PC-3 (cell line): ENCODE measurements around the gene SERPINB6. TPM values are rescaled to one million over a fixed set of nuclear protein-coding genes. Genes with fewer than 3 reads are reported as not detected.
A peak's percentile ranks its signal among the peaks of the same experiment; 100 is the strongest.

Experiments
- ATAC-seq: fragments of 200-7000 bp; cut with Tn5 transposase; 2 replicates; pipeline ENCODE4 v1.9.1; 2020; ENCODE audit warnings: mild to moderate bottlenecking, moderate library complexity
- BruUV-seq: library from RNA; stranded (reverse); fragments of 400-500 nt; replicated peaks from 2 replicates; lab custom pipeline; 2021; lab: Mats Ljungman, UMichigan
- CTCF ChIA-PET: fragments of 300-600 bp; sonication (Branson Sonifier 250); formaldehyde crosslinking; loops from one replicate; lab custom pipeline; 2022; ENCODE audit warnings: antibody characterized with exemption; lab: Charles Lee
- POLR2A ChIA-PET: fragments of 300-600 bp; sonication (Branson Sonifier 250); formaldehyde crosslinking; loops from one replicate; lab custom pipeline; 2022; ENCODE audit warnings: antibody characterized with exemption; ENCODE audit not compliant: unreplicated experiment; lab: Charles Lee
- DNase-seq: peaks from one replicate; pipeline ENCODE4 v3.0.0-alpha.2; 2015
- H2AFZ ChIP-seq: fragments of 300-600 bp; sonication (generic); 2 replicates; pipeline ENCODE4 v1.6.0; 2016; ENCODE audit warnings: antibody characterized with exemption, low read length
- H3F3A ChIP-seq: fragments of 300-600 bp; sonication (generic); one replicate; pipeline ENCODE4 v1.6.0; 2017; ENCODE audit warnings: antibody characterized with exemption, low read length, control low read depth, mild to moderate bottlenecking; ENCODE audit not compliant: unreplicated experiment
- H3K27ac ChIP-seq: fragments of 300-600 bp; sonication (generic); 2 replicates; pipeline ENCODE4 v1.5.1; 2016; ENCODE audit warnings: mild to moderate bottlenecking, low read length
- H3K27me3 ChIP-seq: fragments of 300-600 bp; sonication (generic); 2 replicates; pipeline ENCODE4 v1.6.1; 2016; ENCODE audit warnings: low read length, mixed read lengths
- H3K36me3 ChIP-seq: fragments of 300-600 bp; sonication (generic); 2 replicates; pipeline ENCODE4 v1.6.1; 2016; ENCODE audit warnings: low read depth, mixed run types, low read length, mixed read lengths
- H3K4me1 ChIP-seq: fragments of 300-600 bp; sonication (generic); 2 replicates; pipeline ENCODE4 v1.5.1; 2016; ENCODE audit warnings: low read length; ENCODE audit not compliant: insufficient read depth
- H3K4me2 ChIP-seq: fragments of 300-600 bp; sonication (generic); 2 replicates; pipeline ENCODE4 v1.6.0; 2016; ENCODE audit warnings: low read length
- H3K4me3 ChIP-seq: fragments of 300-600 bp; sonication (generic); 2 replicates; pipeline ENCODE4 v1.5.1; 2016; ENCODE audit warnings: mild to moderate bottlenecking, low read length, mixed read lengths
- H3K79me2 ChIP-seq: fragments of 300-600 bp; sonication (generic); 2 replicates; pipeline ENCODE4 v1.6.1; 2017; ENCODE audit warnings: low read length, mixed read lengths
- H3K9ac ChIP-seq: fragments of 300-600 bp; sonication (generic); 2 replicates; pipeline ENCODE4 v1.6.0; 2016; ENCODE audit warnings: mild to moderate bottlenecking, low read length
- H3K9me2 ChIP-seq: fragments of 300-600 bp; sonication (generic); replicated peaks from 2 replicates; pipeline ENCODE4 v1.6.1; 2016; ENCODE audit warnings: mixed run types, low read length, mixed read lengths
- H3K9me3 ChIP-seq: fragments of 300-600 bp; sonication (generic); 2 replicates; pipeline ENCODE4 v1.6.1; 2016; ENCODE audit warnings: low read length, mixed read lengths
- H4K20me1 ChIP-seq: fragments of 300-600 bp; sonication (generic); 2 replicates; pipeline ENCODE4 v1.6.1; 2016; ENCODE audit warnings: low read length, mixed read lengths
- EZH2 ChIP-seq: fragments of 300-600 bp; sonication (generic); IDR thresholded peaks from one replicate; pipeline ENCODE4 v1.6.1; 2017; ENCODE audit warnings: antibody characterized with exemption, mild to moderate bottlenecking, low read length; ENCODE audit not compliant: unreplicated experiment
- EZH2phosphoT487 ChIP-seq: fragments of 300-600 bp; sonication (generic); IDR thresholded peaks from 2 replicates; pipeline ENCODE4 v1.6.1; 2018; ENCODE audit warnings: mild to moderate bottlenecking, antibody characterized with exemption, low read length, borderline replicate concordance
- intact Hi-C: fragments of 100-400 bp; cut with micrococcal nuclease; formaldehyde crosslinking; loops from 2 replicates; pipeline ENCODE4 v1.9.0; 2023
- total RNA-seq: library from RNA; depleted of rRNA; stranded (reverse); fragments of >200 nt; gene quantifications from 2 replicates; pipeline ENCODE4 v1.2.3, GENCODE V29; 2014
- TF ChIP-seq, protein P1 (sequence below): fragments of 300-600 bp; sonication (generic); conservative IDR thresholded peaks from 2 replicates; pipeline ENCODE4 v1.5.1; 2017; ENCODE audit warnings: antibody characterized with exemption, low read depth, mild to moderate bottlenecking, low read length

The SERPINB6 gene
- total RNA-seq, 1 experiment from 2014 or later, result 119 TPM

DNA sequence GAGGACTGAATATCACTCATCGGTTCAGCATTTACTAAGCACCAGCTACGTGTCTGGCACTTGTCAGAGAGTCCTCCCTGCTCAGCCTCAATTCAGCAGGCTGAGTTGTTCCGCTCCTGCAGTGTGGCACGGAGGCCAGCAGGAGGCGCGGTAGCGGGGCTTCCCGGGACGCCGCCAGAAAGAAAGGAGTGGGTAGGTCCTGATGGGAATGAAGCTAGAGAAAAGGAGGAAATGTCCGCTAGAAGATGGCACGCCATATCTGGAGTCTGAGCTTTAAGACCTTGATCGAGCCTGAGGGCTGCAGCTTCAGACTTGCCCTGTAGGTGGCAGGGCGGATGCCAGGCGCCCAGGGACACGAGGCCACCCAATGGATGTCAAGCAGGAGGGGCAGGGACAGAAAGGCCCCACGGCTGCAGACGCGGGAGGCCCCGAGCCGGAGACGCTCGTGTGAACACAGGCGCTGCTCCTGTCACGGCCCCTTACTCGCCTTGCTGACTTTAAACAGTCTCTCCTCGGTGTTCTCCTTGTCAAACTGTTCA, 18.7 kb downstream of the SERPINB6 start:
- CTCF ChIA-PET, result interaction anchor here (0.6 to 2.0 kb wide), 10 partner anchors 8 to 164 kb away, joined by 3 to 71 read pairs (median 4); no protein-coding TSS in a partner anchor
- intact Hi-C loops, result loop anchor here (1.0 kb wide), 1 partner anchor 37 kb away; no protein-coding TSS in a partner anchor
- H3K36me3 ChIP-seq, result peaks cover 20% of the 10 kb centered on the region
- DNase-seq (peak; percentile 76), ATAC-seq (peak; percentile 79)
- H3K79me2 ChIP-seq, result no peaks in the 10 kb centered on the region
- TF ChIP-seq, protein P1, sequence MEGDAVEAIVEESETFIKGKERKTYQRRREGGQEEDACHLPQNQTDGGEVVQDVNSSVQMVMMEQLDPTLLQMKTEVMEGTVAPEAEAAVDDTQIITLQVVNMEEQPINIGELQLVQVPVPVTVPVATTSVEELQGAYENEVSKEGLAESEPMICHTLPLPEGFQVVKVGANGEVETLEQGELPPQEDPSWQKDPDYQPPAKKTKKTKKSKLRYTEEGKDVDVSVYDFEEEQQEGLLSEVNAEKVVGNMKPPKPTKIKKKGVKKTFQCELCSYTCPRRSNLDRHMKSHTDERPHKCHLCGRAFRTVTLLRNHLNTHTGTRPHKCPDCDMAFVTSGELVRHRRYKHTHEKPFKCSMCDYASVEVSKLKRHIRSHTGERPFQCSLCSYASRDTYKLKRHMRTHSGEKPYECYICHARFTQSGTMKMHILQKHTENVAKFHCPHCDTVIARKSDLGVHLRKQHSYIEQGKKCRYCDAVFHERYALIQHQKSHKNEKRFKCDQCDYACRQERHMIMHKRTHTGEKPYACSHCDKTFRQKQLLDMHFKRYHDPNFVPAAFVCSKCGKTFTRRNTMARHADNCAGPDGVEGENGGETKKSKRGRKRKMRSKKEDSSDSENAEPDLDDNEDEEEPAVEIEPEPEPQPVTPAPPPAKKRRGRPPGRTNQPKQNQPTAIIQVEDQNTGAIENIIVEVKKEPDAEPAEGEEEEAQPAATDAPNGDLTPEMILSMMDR, result peak; percentile 98
- no peak for TF ChIP-seq EZH2phosphoT487
- TF ChIP-seq EZH2, result no peak
- BruUV-seq, result no TSS peak
- 0 out of 2 replicates have a peak overlapping the region, but pooled peaks have one; percentile 2 for H3K27ac ChIP-seq
- no peaks in the 10 kb centered on the region for H4K20me1 ChIP-seq
- peak overlapping the region; percentile 3; the same call in 1 of the 2 replicates for H2AFZ ChIP-seq
- POLR2A ChIA-PET, result interaction anchor here (0.5 to 1.2 kb wide), 4 partner anchors 34 to 1181 kb away, joined by 3 to 7 read pairs (median 6); no protein-coding TSS in a partner anchor
- no peaks in the 10 kb centered on the region for H3K9me2 ChIP-seq
- H3K4me3 ChIP-seq, result no peak overlapping the region
- no peak overlapping the region for H3K4me2 ChIP-seq
- H3F3A ChIP-seq, result no peaks in the 10 kb centered on the region
- H3K9me3 ChIP-seq, result no peaks in the 10 kb centered on the region
- H3K27me3 ChIP-seq, result no peaks in the 10 kb centered on the region
- peaks cover 13% of the 10 kb centered on the region for H3K4me1 ChIP-seq
- H3K9ac ChIP-seq, result no peak overlapping the region

DNA sequence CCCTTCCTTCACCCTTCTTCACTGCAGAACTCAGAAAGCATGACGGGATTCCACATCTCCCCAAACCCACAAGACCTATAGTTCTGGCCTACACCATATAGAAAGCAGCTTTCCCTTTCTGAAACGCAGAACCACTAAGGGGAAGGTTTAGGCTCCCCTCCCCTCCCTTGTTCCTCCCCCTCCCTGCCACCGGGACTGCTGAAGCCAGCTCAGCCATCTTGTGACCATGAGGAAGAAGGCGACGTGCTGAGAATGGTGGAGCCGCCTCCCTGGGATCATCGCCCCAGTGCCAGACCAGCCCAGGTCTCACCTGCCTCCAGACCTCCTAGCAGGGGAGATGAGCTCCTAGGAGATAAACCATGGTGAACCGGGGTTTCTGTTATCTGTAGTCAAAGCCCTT, 19.6 kb downstream of the SERPINB6 start:
- no peaks in the 10 kb centered on the region for H3K9me3 ChIP-seq
- peaks cover 13% of the 10 kb centered on the region for H3K4me1 ChIP-seq
- no peak overlapping the region for H3K4me3 ChIP-seq
- no peak overlapping the region for H3K4me2 ChIP-seq
- H3K79me2 ChIP-seq, result no peaks in the 10 kb centered on the region
- no peak; the same call in 1 of the 2 replicates for ATAC-seq
- ChIA-PET POLR2A (interaction anchor here (0.6 to 1.2 kb wide), 3 partner anchors 35 to 183 kb away, joined by 5 to 7 read pairs (median 7); no protein-coding TSS in a partner anchor), CTCF (interaction anchor here (1.2 to 2.0 kb wide), 4 partner anchors 9 to 47 kb away, joined by 3 to 71 read pairs (median 8); no protein-coding TSS in a partner anchor)
- no peaks in the 10 kb centered on the region for H3F3A ChIP-seq
- intact Hi-C loops, result loop anchor here (1.0 kb wide), 1 partner anchor 38 kb away; no protein-coding TSS in a partner anchor
- no peaks in the 10 kb centered on the region for H3K27me3 ChIP-seq
- no peaks in the 10 kb centered on the region for H3K9me2 ChIP-seq
- no peaks in the 10 kb centered on the region for H4K20me1 ChIP-seq
- TF ChIP-seq EZH2, result no peak
- TF ChIP-seq, protein P1, result no peak
- no peak for TF ChIP-seq EZH2phosphoT487
- peaks cover 21% of the 10 kb centered on the region for H3K36me3 ChIP-seq
- no TSS peak for BruUV-seq
- DNase-seq, result no peak
- H3K9ac ChIP-seq, result no peak overlapping the region
- H3K27ac ChIP-seq, result no peak overlapping the region
- no peak overlapping the region for H2AFZ ChIP-seq
